ENCODE measurements around the gene TRAF3IP1.
"Not testable (repeated sequence)": the region's sequence is repeated elsewhere in the genome, so short reads cannot be mapped to it uniquely, and the experiment has no call there.

Gene TRAF3IP1

GRCh38 chr2:238438856-238439849, 118.8 kb downstream of the TRAF3IP1 start:
- TF ChIP-seq SPI1 (IDR thresholded peaks at IDR 0.05; ENCODE audit: low read depth, low read length), result no peak
- TF ChIP-seq TAF1 (IDR thresholded peaks at IDR 0.05; ENCODE audit: low read depth, low read length), result no peak
- TF ChIP-seq POU2F2 (IDR thresholded peaks at IDR 0.05; ENCODE audit: low read depth, low read length), result no peak
- no peak for TF ChIP-seq POLR2A (IDR thresholded peaks at IDR 0.05; ENCODE audit: low read depth, low read length)
- TF ChIP-seq PAX5 (IDR thresholded peaks at IDR 0.05; ENCODE audit: insufficient read depth, low read length, severe bottlenecking), result no peak
- no peak for TF ChIP-seq POLR2AphosphoS5 (IDR thresholded peaks at IDR 0.05; ENCODE audit: low read depth, low read length)
- no peak for DNase-seq (ENCODE audit: insufficient read length, low spot score)
- no peak for FAIRE-seq

GRCh38 chr2:238439917-238440316, 119.6 kb downstream of the TRAF3IP1 start:
- FAIRE-seq, result no peak
- no peak for DNase-seq (ENCODE audit: insufficient read length, low spot score)
- TF ChIP-seq SPI1 (IDR thresholded peaks at IDR 0.05; ENCODE audit: low read depth, low read length) (no peak), POLR2A (IDR thresholded peaks at IDR 0.05; ENCODE audit: low read depth, low read length) (no peak), POLR2AphosphoS5 (IDR thresholded peaks at IDR 0.05; ENCODE audit: low read depth, low read length) (no peak), TAF1 (IDR thresholded peaks at IDR 0.05; ENCODE audit: low read depth, low read length) (no peak), POU2F2 (IDR thresholded peaks at IDR 0.05; ENCODE audit: low read depth, low read length) (no peak), PAX5 (IDR thresholded peaks at IDR 0.05; ENCODE audit: insufficient read depth, low read length, severe bottlenecking) (no peak)

GRCh38 chr2:238440331-238440730, 120.0 kb downstream of the TRAF3IP1 start:
- FAIRE-seq, result no peak
- DNase-seq (ENCODE audit: insufficient read length, low spot score), result no peak
- TF ChIP-seq POLR2A (IDR thresholded peaks at IDR 0.05; ENCODE audit: low read depth, low read length) (no peak), POLR2AphosphoS5 (IDR thresholded peaks at IDR 0.05; ENCODE audit: low read depth, low read length) (no peak), POU2F2 (IDR thresholded peaks at IDR 0.05; ENCODE audit: low read depth, low read length) (no peak), TAF1 (IDR thresholded peaks at IDR 0.05; ENCODE audit: low read depth, low read length) (no peak), PAX5 (IDR thresholded peaks at IDR 0.05; ENCODE audit: insufficient read depth, low read length, severe bottlenecking) (no peak), SPI1 (IDR thresholded peaks at IDR 0.05; ENCODE audit: low read depth, low read length) (no peak)

- no peak for TF ChIP-seq POU2F2 (IDR thresholded peaks at IDR 0.05; ENCODE audit: low read depth, low read length)
- TF ChIP-seq SPI1 (IDR thresholded peaks at IDR 0.05; ENCODE audit: low read depth, low read length), result no peak
- no peak for TF ChIP-seq TAF1 (IDR thresholded peaks at IDR 0.05; ENCODE audit: low read depth, low read length)
- TF ChIP-seq PAX5 (IDR thresholded peaks at IDR 0.05; ENCODE audit: insufficient read depth, low read length, severe bottlenecking), result no peak
- TF ChIP-seq POLR2AphosphoS5 (IDR thresholded peaks at IDR 0.05; ENCODE audit: low read depth, low read length), result no peak
- TF ChIP-seq POLR2A (IDR thresholded peaks at IDR 0.05; ENCODE audit: low read depth, low read length), result no peak
Observed at GRCh38 chr2:238440767-238441166, 120.4 kb downstream of the TRAF3IP1 start.

GRCh38 chr2:238441262-238442114, 121.2 kb downstream of the TRAF3IP1 start:
- FAIRE-seq (no peak), DNase-seq (ENCODE audit: insufficient read length, low spot score) (no peak)
- TF ChIP-seq POLR2AphosphoS5 (IDR thresholded peaks at IDR 0.05; ENCODE audit: low read depth, low read length) (no peak), PAX5 (IDR thresholded peaks at IDR 0.05; ENCODE audit: insufficient read depth, low read length, severe bottlenecking) (no peak), TAF1 (IDR thresholded peaks at IDR 0.05; ENCODE audit: low read depth, low read length) (no peak), POU2F2 (IDR thresholded peaks at IDR 0.05; ENCODE audit: low read depth, low read length) (no peak), SPI1 (IDR thresholded peaks at IDR 0.05; ENCODE audit: low read depth, low read length) (no peak), POLR2A (IDR thresholded peaks at IDR 0.05; ENCODE audit: low read depth, low read length) (no peak)

More at GRCh38 chr2:238440767-238441166, 120.4 kb downstream of the TRAF3IP1 start:
- DNase-seq (ENCODE audit: insufficient read length, low spot score), result no peak
- no peak for FAIRE-seq

GRCh38 chr2:238442257-238442656, 121.9 kb downstream of the TRAF3IP1 start:
- DNase-seq (ENCODE audit: insufficient read length, low spot score); FAIRE-seq: not testable (repeated sequence)

GRCh38 chr2:238444242-238444641, 123.9 kb downstream of the TRAF3IP1 start:
- DNase-seq (ENCODE audit: insufficient read length, low spot score) (no peak), FAIRE-seq (no peak)
- TF ChIP-seq SPI1 (IDR thresholded peaks at IDR 0.05; ENCODE audit: low read depth, low read length), result no peak

- FAIRE-seq (no peak), DNase-seq (ENCODE audit: insufficient read length, low spot score) (no peak)
- TF ChIP-seq TAF1 (IDR thresholded peaks at IDR 0.05; ENCODE audit: low read depth, low read length), result no peak
- TF ChIP-seq POU2F2 (IDR thresholded peaks at IDR 0.05; ENCODE audit: low read depth, low read length), result no peak
- TF ChIP-seq SPI1 (IDR thresholded peaks at IDR 0.05; ENCODE audit: low read depth, low read length), result no peak
- no peak for TF ChIP-seq POLR2A (IDR thresholded peaks at IDR 0.05; ENCODE audit: low read depth, low read length)
Observed at GRCh38 chr2:238445409-238446190, 125.3 kb downstream of the TRAF3IP1 start.

- FAIRE-seq (no peak), DNase-seq (ENCODE audit: insufficient read length, low spot score) (no peak)
- TF ChIP-seq POLR2A (IDR thresholded peaks at IDR 0.05; ENCODE audit: low read depth, low read length) (no peak), SPI1 (IDR thresholded peaks at IDR 0.05; ENCODE audit: low read depth, low read length) (no peak), POLR2AphosphoS5 (IDR thresholded peaks at IDR 0.05; ENCODE audit: low read depth, low read length) (no peak), TAF1 (IDR thresholded peaks at IDR 0.05; ENCODE audit: low read depth, low read length) (no peak), PAX5 (IDR thresholded peaks at IDR 0.05; ENCODE audit: insufficient read depth, low read length, severe bottlenecking) (no peak), POU2F2 (IDR thresholded peaks at IDR 0.05; ENCODE audit: low read depth, low read length) (no peak)
Observed at GRCh38 chr2:238446371-238446770, 126.1 kb downstream of the TRAF3IP1 start.
